Measurements from ENCODE around the gene PIK3R1. TPM values are rescaled to one million over a fixed set of nuclear protein-coding genes. Genes with fewer than 3 reads are reported as not detected.

PIK3R1 gene
- total RNA-seq, 1 experiment from 2014 or later = 11.3 TPM

DNA sequence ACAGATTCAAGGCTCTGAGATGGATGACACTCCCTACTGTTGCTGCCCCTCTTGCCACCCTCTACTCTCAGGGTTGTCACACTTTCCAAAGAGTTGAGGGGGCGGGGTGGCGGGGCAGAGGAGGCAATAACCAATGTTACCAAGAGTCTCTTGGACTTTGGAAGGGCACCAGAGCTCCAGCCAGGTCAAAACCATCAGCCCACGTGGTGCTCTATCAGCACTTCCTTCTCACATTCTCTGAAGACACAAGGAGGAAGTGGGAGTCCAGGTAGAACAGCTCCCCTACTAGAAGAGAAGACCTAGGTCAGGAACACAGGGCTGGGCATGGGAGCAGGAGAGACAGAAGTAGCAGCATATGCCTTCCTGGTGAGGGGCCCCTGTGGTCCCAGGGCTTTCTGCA lies 33.0 kb upstream of the PIK3R1 start:
- DNase-seq = no peak
- no peak overlapping the region for H3K14ac ChIP-seq (ENCODE audit: insufficient read depth, low read length)
- H3K4me2 ChIP-seq (ENCODE audit: insufficient read depth, insufficient read length, low read length) = no peak overlapping the region
- H3K9me3 ChIP-seq (ENCODE audit: control insufficient read depth, low read depth, low read length) = no peaks in the 10 kb centered on the region
- H3K79me2 ChIP-seq (ENCODE audit: insufficient read depth, low read length) = no peaks in the 10 kb centered on the region
- H3K56ac ChIP-seq (ENCODE audit: insufficient read length, low read depth, low read length) = no peak overlapping the region
- H2BK15ac ChIP-seq (ENCODE audit: low read depth, low read length) = no peak overlapping the region
- no peak overlapping the region for H2AFZ ChIP-seq (ENCODE audit: low read length)
- H3K23me2 ChIP-seq (ENCODE audit: insufficient read length, low read depth, low read length, poor library complexity, severe bottlenecking) = peaks cover 4% of the 10 kb centered on the region
- no peak overlapping the region for H3K27ac Mint-ChIP-seq
- peaks cover 0 to 2% of the 10 kb centered on the region in 2 experiments; a peak in 1 of 5 replicates for H3K9me3 Mint-ChIP-seq
- H3K4me1 ChIP-seq (ENCODE audit: insufficient read depth, low read length) = no peaks in the 10 kb centered on the region
- no peak overlapping the region for H2BK12ac ChIP-seq (ENCODE audit: insufficient read length, low read depth, low read length)
- peaks cover 7% of the 10 kb centered on the region in 2 experiments for H3K4me1 Mint-ChIP-seq
- H2BK5ac ChIP-seq (ENCODE audit: insufficient read length, low read length) = no peak overlapping the region
- H3K23ac ChIP-seq (ENCODE audit: insufficient read length, low read depth, low read length) = no peak overlapping the region
- no peak overlapping the region for H2BK120ac ChIP-seq (ENCODE audit: low read depth, low read length, poor library complexity, severe bottlenecking)
- no peak overlapping the region for H4K8ac ChIP-seq (replicated peaks; ENCODE audit: insufficient read length, low read depth, low read length)
- H3K4ac ChIP-seq (ENCODE audit: low read depth, low read length) = no peak overlapping the region
- no peak overlapping the region for H2AK5ac ChIP-seq (ENCODE audit: insufficient read length, low read length)
- H3K79me1 ChIP-seq (ENCODE audit: insufficient read depth, low read depth, low read length, poor library complexity, severe bottlenecking) = no peaks in the 10 kb centered on the region
- no peak overlapping the region for H4K5ac ChIP-seq (ENCODE audit: insufficient read length, low read depth, low read length)
- H4K91ac ChIP-seq (ENCODE audit: insufficient read length, low read depth, low read length) = no peak overlapping the region
- no peak overlapping the region for H3K4me3 Mint-ChIP-seq
- H3K9ac ChIP-seq (ENCODE audit: extremely low read depth, insufficient read length, low read length) = no peak overlapping the region
- H3T11ph ChIP-seq (ENCODE audit: low read length) = no peak overlapping the region
- H3K18ac ChIP-seq (ENCODE audit: insufficient read length, low read depth, low read length) = no peak overlapping the region
- H3K27me3 ChIP-seq (ENCODE audit: insufficient read depth, low read length) = no peaks in the 10 kb centered on the region
- H3K36me3 Mint-ChIP-seq (ENCODE audit: insufficient read depth in 1 of 3, low read depth in 3 of 3) = no peaks in the 10 kb centered on the region; a peak in 1 of 7 replicates
- peaks cover 2% of the 10 kb centered on the region for H4K20me1 ChIP-seq (ENCODE audit: control insufficient read depth, insufficient read depth, insufficient read length)
- H3K27ac ChIP-seq (ENCODE audit: insufficient read length, low read depth, low read length) = no peak overlapping the region
- TF ChIP-seq, protein P1, sequence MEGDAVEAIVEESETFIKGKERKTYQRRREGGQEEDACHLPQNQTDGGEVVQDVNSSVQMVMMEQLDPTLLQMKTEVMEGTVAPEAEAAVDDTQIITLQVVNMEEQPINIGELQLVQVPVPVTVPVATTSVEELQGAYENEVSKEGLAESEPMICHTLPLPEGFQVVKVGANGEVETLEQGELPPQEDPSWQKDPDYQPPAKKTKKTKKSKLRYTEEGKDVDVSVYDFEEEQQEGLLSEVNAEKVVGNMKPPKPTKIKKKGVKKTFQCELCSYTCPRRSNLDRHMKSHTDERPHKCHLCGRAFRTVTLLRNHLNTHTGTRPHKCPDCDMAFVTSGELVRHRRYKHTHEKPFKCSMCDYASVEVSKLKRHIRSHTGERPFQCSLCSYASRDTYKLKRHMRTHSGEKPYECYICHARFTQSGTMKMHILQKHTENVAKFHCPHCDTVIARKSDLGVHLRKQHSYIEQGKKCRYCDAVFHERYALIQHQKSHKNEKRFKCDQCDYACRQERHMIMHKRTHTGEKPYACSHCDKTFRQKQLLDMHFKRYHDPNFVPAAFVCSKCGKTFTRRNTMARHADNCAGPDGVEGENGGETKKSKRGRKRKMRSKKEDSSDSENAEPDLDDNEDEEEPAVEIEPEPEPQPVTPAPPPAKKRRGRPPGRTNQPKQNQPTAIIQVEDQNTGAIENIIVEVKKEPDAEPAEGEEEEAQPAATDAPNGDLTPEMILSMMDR (conservative IDR thresholded peaks at IDR 0.05) = no peak
- H3K27me3 Mint-ChIP-seq (ENCODE audit: low read depth) = 0 out of 2 replicates have a peak, but pooled peaks cover 2% of the 10 kb centered on the region
- no peak overlapping the region for H2BK20ac ChIP-seq (ENCODE audit: low read depth, low read length, poor library complexity, severe bottlenecking)
- WGBS (ENCODE audit: extremely low coverage, insufficient read length, low lambda C conversion rate) = no CpG with 5 or more reads among the region's 3 CpGs

Data from H9 (cell line).